ENCODE results near the gene ST3GAL5.
"Not testable (repeated sequence)": the region's sequence is repeated elsewhere in the genome, so short reads cannot be mapped to it uniquely, and the experiment has no call there.

ST3GAL5 gene

GRCh38 chr2:85888684-85889626 lies at the start of gene ST3GAL5:
TSS of gene ST3GAL5 (minus strand) at chr2:85888990. CDS start at chr2:85888905, 85 bp downstream.
- DNase-seq (ENCODE audit: low read depth, low spot score): peak; percentile 86

- DNase-seq (ENCODE audit: low read depth, low spot score): no peak
Observed at GRCh38 chr2:85938456-85938855, 49.7 kb upstream of the ST3GAL5 start.

GRCh38 chr2:85937069-85937439 lies 48.3 kb upstream of the ST3GAL5 start:
- no peak for DNase-seq (ENCODE audit: low read depth, low spot score)

GRCh38 chr2:85936421-85937068 lies 47.8 kb upstream of the ST3GAL5 start:
- peak; percentile 20 for DNase-seq (ENCODE audit: low read depth, low spot score)

DNA sequence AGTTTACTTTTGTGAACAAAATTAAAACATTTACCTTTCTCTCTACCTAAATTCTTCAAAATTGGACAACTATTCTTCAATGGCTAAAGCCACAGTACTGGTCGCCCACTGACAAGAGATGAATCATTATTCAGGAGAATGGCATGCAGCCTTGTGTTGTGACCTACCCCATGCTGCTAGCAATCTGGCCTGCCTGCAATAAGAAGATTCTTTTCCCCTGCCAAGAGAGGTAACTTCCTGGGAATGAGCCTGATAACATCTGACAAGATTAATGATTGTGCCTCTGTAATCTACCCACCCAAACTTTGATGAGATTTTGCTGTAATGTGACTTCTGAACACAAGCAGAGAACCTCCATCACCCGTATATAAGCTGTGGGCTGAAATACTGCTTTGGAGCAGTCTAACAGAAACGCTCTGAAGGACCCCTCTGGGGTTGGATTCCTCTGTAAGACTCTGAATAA lies 47.0 kb upstream of the ST3GAL5 start:
- DNase-seq (ENCODE audit: low read depth, low spot score): peak; percentile 78

- DNase-seq (ENCODE audit: low read depth, low spot score): no peak
Observed at GRCh38 chr2:85935170-85935745, 46.5 kb upstream of the ST3GAL5 start.

GRCh38 chr2:85933753-85934594 lies 45.2 kb upstream of the ST3GAL5 start:
- peak; percentile 38 for DNase-seq (ENCODE audit: low read depth, low spot score)

DNA sequence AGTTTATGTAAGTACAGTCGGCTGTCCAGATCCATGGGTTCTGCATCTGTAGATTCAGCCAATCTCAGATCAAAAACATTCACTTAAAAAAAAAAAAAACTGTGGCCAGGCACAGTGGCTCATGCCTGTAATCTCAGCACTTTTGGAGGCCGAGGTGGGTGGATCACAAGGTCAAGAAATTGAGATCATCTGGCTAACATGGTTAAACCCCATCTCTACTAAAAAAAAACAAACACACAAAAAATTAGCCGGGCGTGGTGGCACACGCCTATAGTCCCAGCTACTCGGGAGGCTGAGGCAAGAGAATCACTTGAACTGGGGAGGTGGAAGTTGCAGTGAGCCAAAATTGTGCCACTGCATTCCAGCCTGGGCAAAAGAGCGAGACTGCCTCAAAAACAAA lies 42.4 kb upstream of the ST3GAL5 start:
- not testable (repeated sequence) for DNase-seq (ENCODE audit: low read depth, low spot score)

DNA sequence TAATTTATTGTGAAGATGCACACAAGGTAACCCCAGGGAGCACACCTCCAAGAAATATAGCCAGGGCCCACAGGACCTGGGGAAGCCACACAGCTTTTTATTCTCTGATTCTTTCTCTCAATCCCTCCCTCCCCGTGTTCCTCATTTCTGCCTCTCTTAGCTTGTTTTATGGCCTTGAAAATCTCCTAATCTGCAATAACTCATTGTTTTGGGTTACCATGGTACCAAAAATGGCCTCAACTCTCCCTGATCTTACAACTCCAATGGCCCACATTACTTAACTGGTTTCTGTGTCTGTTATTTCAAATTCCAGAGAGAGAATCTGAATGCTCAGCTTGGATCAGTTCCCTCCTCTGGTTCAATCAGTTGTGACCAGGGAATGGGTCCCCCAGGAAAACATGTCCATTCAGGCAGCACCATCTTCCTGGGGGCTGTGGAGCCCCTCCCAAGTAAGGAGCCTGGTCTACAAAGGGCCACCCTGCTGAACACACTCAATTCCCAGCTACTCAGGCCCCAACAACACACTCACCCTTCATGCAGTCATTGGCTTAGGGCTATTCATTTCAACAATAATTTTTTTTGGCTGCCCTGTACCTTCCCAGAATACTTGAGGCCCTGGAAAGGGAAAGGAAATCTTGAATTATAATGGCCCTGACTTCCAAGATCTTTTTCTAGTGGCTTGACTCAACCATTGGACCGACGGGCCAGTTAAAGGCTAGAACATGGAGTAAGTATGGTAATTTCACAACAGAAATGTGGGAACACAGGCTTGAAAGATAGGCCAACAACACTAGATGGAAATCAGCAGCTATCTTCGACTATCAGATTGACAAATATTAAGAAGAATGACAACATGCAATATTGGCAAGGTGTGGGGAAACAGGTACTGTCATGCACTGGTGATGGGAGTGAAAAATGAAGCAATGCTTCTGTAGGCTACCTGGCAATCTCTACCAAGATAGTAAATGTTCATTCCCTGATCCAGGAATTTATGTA lies 41.6 kb upstream of the ST3GAL5 start:
- no peak for DNase-seq (ENCODE audit: low read depth, low spot score)

- no peak for DNase-seq (ENCODE audit: low read depth, low spot score)
Observed at GRCh38 chr2:85929096-85930050, 40.6 kb upstream of the ST3GAL5 start.

DNA sequence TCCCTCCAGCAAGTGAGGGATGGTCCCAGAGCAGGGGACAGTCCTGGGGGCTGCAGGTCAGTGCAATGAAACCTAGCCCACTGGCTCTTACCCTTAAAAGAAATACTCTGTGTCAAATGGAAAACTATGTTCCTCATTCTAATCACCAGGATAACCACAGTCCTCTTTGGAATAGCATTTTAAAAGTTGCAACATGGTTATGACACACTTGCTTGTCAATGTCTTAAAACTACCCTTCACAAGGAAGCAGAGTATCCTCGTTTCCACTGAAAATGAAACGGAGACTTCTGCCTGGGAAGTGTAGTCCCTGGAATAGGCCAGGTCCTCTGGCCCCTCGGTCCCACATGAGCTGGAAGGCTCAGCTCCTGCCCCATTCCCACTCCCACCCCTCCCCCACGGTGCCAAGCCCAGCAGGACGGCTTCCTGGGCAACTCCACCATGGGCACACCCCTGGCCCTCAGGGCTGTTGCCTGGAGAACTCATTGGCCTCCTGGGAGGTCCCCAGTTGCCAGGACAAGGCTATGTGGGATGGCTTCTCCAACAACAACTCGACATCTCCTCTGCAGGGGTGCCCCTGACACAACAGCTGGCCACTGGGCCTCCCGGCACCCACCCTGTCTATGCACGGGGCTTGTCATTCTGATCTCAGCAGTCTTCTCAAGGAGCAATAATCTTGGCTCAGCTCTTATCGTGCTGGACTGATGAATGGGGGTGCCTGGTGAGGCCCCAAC lies 38.3 kb upstream of the ST3GAL5 start:
- DNase-seq (ENCODE audit: low read depth, low spot score): no peak

DNA sequence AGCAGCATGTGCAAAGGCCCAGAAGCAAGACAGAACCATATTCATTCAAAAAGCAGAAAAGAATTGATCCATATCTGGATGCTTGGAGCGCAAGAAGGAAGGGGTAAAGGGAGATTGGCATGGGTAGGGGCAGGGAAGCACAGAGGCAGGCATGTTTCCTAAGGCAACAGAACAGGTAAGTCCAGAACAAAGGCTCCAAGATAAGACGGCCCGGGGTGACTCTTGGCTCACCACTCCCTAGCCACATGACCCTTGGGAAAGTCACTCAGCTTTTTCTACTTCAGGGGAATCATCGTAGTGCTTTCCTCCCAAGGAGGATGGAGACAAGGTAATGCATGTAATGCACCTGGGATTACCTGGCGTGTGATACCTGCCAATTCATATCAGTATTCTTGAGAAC lies 37.7 kb upstream of the ST3GAL5 start:
- peak; percentile 28 for DNase-seq (ENCODE audit: low read depth, low spot score)

- DNase-seq (ENCODE audit: low read depth, low spot score): no peak
Observed at GRCh38 chr2:85925216-85925671, 36.5 kb upstream of the ST3GAL5 start.

- DNase-seq (ENCODE audit: low read depth, low spot score): peak; percentile 39
Observed at GRCh38 chr2:85924522-85924921, 35.7 kb upstream of the ST3GAL5 start.

- DNase-seq (ENCODE audit: low read depth, low spot score): no peak
Observed at GRCh38 chr2:85922199-85922598, 33.4 kb upstream of the ST3GAL5 start.

DNA sequence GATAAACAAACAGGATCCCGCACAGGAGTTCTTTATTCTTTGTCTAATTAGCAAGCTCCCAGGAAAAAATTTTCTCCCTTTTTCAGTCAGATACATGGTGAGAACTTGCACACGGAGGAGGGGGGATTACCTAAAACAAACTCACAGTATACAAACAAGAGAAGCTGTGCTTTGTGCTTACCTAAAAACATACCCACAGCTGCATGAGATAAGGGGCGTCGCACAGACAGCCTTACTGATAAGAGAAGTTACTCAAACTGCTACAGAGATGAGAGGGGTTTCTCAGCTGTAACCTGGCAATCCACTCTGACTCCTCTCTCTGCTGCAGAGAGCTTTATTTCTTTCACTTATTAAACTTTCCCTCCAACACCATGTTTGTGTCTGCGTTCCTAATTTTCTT lies 32.9 kb upstream of the ST3GAL5 start:
- peak; percentile 22 for DNase-seq (ENCODE audit: low read depth, low spot score)

DNA sequence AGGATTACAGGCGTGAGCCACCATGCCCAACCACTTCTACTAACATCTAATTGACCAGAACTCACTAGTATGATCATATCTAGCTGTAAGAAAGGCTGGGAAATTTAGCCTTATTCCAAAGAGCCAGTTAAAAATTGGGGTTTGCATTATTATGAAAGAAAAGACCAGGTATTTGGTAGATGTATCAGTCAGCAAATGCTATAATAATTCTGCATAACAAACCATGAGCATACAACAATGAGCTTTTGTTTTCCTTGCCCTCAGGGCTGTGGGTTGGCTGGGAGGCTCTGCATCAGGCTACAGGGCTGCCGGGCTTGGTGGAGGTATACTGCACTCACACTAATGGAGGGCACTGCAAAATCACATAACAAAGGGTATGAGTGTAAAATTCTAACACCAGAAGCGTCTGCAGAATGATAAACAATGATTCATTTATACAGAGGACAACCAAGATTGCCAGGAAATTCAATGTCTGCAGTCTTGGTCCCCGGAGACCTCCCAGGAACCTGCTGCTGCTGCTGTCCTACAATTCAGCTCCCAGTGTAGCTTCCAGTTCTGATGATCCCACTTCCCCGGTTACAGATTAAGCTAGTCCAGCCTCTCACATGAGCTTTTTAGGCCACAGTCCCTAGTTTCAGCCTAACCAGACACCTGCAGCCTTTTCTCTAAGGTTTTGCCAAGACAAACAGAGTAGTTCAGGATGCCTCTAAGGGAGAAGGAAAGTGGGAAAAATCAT lies 32.2 kb upstream of the ST3GAL5 start:
- peak; percentile 43 for DNase-seq (ENCODE audit: low read depth, low spot score)

Measured in ELF-1 (cell line).